Endothelial cell of hepatic sinusoid (primary cell): Measurements from ENCODE around the gene ACSS1.

Experiments used
- in situ Hi-C: cut with HindIII; loops from 2 replicates; pipeline ENCODE4 v1.10.0; 2017; ENCODE audit warnings: low sequenced_read_pairs

Gene ACSS1

DNA sequence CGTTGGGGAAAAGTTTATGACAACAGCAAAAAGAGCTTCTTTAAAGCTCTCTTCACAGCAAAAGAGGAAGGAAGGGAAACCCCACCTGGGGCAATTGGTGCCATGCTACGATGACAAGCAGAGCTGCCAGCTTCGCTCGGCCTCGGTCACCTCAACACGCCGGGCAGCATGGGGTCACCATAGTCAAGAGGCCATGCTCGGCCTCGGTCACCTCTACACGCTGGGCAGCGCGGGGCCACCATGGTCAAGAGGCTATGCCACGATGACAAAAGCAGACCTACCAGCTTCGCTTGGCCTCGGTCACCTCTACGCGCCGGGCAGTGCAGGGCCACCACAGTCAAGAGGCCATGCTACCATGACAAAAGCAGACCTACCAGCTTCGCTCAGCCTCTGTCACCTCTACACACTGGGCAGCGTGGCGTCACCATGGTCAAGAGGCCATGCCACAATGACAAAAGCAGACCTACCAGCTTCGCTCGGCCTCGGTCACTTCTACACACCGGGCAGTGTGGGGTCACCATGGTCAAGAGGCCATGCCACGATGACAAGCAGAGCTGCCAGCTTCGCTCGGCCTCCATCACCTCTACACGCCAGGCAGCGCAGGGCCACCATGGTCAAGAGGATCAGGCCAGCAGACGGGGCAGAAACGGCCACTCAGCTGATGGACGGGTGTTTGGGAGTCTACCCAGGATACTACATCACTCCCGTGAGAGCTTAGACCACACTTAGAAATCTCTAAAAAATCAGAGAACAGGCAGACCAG, 77.5 kb downstream of the ACSS1 start:
- in situ Hi-C loops = no loop called here

DNA sequence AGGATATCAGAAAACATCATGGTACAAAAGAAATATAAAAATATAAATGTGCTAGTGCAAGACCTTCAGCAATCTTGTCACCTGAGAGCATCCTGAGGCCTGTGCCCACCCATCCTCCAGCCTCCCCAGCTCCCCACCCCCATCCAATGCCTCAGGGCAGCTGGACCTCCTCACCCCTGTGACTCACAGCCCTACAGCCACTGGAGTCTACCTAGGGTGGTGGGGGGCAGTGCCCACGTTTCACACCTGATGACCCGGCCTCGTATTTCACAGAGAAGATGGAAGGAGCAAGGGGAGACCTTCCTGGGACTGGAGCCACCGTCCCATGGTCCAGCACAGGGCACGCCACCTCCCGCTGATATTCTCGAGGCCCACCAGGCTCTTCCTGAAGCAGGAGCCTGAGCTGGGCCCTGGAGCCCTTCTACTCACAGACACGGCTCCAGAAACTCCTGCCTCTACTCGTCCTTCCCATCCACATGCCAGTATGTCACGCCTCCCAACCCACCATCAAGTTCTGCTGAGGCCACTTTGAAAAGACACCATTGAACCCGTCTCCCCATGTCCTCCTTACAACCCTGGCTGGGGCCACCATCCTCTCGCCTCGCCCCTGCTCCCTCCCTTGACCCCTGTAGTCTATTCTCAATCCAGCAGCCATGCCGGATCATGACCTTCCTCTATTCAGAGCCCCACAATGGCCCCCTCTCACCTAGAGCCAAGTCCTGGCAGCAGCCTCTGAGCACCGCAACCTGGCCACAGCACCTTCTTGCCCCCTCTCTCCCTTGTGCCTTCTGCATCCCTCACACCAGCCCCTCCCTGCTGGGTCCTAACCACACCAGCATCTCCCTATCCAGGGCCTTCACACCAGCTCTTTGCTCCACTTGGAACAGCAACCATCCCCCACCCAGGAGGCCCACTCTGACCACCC, 78.6 kb downstream of the ACSS1 start:
- in situ Hi-C loops = no loop called here

DNA sequence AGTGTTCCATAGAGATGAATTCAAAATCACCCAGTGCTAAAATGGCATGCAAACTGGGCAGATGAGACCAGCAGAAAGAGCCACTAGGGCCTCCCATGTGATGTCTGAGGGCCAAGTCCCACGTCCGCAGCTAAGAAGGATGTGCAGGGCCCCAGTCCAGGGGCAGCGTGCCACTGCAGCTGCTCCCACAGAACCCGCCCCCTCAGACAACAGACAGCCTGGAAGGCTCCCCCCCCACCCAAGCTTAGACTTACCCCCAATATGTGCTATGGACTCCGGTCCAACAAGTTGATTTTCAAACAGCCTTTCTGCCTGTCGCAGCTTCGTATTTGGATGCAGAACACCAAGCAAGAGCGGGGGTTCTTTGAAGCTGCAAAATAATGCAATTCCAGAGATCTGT, 79.4 kb downstream of the ACSS1 start:
- in situ Hi-C loops = no loop called here

DNA sequence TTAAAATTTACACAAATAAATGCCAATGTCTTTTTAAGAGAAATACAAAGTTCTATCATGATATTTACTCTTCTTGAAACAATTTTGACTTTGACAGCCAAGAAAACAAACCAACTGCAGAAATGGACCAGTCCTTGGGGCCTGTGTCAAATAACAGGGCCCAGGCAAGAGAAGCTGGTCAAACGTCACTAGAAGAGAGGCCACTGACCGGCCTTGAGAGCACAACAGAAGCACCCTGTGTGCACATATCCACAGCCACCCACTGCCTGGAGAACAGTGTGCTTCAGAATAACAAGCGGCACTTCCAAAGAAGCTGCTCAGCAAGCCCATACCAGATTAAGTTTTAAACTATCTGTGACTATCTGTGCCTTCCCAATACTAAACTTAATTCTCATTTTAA, 80.1 kb downstream of the ACSS1 start:
- in situ Hi-C loops = no loop called here

GRCh38 chr20:24977336-24977735, 80.6 kb downstream of the ACSS1 start:
- in situ Hi-C loops = no loop called here

DNA sequence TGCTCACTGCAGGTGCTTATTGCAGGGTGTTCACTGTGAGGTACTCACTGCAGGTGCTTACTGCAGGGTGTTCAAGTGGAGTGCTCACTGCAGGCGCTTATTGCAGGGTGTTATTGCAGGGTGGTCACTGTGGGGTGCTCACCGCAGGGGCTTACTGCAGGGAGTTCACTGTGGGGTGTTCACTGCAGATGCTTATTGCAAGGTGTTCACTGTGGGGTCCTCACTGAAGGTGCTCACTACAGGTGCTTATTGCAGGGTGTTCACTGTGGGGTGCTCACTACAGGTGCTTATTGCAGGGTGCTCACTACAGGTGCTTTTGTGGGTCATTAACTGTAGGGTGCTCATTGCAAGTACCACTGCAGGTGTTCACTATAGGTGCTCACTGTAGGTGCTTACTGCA, 85.6 kb downstream of the ACSS1 start:
- in situ Hi-C loops = no loop called here

- in situ Hi-C loops = no loop called here
Observed at GRCh38 chr20:24971376-24972101, 86.4 kb downstream of the ACSS1 start.

- in situ Hi-C loops = no loop called here
Observed at GRCh38 chr20:24970754-24971153, 87.2 kb downstream of the ACSS1 start.

GRCh38 chr20:24970030-24970553, 87.8 kb downstream of the ACSS1 start:
- in situ Hi-C loops = no loop called here

DNA sequence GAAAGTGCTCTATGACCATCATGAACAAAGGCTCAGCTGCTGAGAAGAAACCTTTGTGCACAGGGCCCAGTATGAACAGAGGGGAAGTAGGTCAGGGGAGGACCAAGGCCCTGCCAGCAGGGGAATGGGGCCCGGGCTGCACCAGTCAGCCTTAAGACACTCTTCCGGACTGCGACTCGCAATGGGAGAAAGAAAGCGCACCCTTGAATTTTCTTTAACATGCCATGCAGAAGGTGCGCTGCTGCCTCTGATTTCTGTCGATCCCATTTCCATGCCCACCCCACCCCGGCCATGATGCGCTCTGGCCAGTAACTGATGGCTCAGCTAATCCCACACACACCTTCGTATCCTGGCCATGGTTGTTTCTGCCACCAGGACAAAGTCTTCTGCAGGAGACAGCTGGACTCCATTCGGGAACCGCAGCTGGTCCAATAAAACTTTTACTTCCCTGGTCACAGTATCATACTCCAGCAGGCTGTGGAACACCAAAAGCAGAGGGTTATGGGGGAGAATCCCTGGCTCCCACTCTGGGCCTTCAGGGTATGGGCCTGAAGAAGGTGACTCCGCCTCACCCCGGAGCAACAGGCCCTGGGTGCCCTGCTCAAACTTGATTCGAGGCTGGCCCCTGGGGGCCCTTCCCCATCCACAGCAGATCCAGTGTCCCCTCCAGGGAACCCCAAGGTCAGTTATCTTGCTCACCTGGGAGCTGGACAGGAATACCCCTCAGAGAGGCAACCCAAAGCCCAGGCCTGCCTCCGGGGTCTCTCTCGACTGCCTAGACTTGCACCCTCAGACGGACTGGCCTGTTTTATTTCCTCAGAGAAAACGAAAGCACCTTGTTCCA, 88.5 kb downstream of the ACSS1 start:
- in situ Hi-C loops = no loop called here

DNA sequence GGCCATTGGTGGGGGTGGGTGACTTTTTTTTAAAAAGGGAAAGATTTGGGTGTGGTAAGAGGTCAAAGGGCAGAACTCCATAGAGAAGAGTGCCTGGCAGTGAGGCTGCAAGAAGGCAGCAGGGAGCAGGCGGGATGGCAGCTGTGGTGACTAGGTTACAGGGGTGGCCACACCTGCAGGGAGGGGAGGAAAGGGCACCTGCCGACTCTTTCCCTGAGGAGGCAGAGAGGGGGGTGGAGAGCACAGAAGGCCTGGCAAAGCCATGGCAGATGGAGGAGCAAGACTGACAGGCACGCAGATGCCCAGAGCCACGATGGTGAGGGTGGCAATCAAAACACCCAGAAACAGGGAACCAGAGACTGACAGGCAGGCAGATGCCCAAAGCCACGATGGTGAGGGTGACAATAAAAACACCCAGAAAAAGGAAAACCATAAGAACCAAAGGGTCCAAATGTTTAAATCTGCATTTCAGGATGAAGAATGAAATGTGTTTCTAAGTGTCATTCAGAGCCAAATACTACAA, 89.6 kb downstream of the ACSS1 start:
- in situ Hi-C loops = no loop called here

DNA sequence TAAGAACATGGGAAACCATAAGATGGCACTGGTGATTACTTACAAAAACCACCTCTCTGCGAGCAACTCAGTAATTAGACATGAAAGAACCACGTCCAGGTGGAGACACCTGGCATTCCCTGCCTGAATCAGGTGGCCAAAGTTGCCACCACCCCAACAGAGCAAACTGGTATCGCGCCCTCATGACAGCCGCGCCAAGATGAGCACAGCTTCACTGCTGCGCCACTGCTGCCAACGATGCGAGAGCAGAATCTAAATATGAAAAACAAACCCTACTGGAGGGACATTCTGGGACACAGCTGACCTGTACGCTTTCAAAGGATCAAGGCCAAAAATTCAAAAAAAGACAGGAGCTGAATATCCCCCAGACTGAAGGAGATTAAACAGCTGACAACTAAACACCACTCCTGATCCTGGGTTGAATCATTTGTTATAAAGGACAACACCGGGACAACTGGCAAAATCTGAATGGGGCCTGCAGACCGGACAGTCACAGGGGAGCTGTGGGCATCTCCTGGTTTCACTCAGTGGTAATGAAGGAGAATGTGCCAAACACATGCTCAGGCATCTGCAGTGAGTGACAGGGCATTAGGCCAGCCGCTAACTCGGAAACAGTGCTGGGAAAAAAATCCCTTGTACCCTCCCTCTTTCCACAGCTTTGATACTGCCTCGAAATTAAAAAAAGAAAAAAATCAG, 91.5 kb downstream of the ACSS1 start:
- in situ Hi-C loops = no loop called here

GRCh38 chr20:24965065-24965919, 92.6 kb downstream of the ACSS1 start:
- in situ Hi-C loops = no loop called here

DNA sequence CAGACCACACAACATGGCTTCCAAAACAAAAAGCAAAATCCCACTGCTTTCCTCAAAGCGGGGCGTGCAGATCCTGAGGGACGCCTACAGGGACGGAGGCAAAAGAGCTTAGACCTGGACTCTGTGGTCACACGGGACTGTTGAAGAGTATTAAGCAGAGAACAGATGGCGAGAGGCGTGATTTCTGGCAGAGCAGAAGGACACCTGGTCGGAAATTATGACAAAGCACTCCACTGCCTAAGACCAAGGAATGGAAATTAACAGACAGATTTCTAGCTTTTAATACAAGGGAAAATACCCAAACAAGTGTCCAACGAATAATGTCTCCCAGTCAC, 93.5 kb downstream of the ACSS1 start:
- in situ Hi-C loops = no loop called here

DNA sequence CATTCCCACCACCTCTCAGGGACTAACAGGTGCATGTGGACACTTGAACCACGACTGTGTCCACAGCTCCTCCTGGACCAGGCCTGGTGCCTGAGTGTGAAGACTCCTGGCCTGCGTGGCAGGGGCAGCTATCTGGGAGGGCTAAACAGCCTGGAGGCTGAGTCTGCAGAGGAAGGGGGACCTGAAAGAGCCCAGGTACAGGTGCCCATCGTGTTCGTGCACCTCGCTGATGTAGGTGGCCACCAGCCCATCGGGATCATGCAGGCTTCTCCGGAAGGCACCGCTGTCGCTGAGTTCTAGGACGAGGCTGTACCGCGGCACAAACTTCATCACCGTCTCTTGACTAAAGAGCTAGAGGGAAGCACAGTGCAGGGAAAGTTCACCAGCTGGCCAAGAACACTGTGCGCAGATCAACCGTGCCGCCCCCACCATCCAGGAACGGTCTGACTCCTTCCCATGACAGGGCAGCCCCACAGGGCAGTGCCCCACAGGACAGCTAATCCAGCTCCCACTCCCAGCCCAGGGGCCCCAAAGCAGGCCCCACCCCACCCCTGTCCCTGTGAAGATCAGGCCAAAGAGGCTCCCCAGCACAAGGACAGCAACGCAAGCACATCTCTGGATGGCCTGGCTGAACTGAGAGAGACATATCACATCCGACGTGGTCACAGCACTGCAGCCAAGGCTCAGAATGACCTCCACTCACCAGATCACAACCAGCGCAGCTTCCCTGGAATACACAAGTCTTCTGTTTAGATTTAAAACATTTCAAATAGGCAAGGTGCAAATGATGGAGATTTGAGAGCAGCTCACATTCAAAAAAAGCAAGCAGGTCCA, 94.0 kb downstream of the ACSS1 start:
- in situ Hi-C loops = no loop called here

- in situ Hi-C loops = no loop called here
Observed at GRCh38 chr20:24962510-24962909, 95.4 kb downstream of the ACSS1 start.

GRCh38 chr20:24962182-24962492, 95.8 kb downstream of the ACSS1 start:
- in situ Hi-C loops = no loop called here
